Keratinocyte (primary cell): ENCODE data around the gene PSMB2.

Source experiments
- CTCF ChIP-seq, 3 experiments: IDR thresholded peaks in 1 of 3; conservative IDR thresholded peaks in 1 of 3; optimal IDR thresholded peaks in 1 of 3; 2 replicates in 2 of 3; 3 replicates in 1 of 3; pipeline versions ENCODE3 to v1.5.1; 2011; ENCODE audit warnings: low read length in 3 of 3, mild to moderate bottlenecking in 3 of 3, moderate library complexity in 2 of 3, control low read depth in 1 of 3, inconsistent platforms in 1 of 3; ENCODE audit not compliant: insufficient read depth in 2 of 3; ENCODE audit errors: extremely low read depth in 1 of 3
- EZH2 ChIP-seq: IDR thresholded peaks from one replicate; pipeline ENCODE4 v1.6.1; 2012; ENCODE audit warnings: inconsistent platforms, mild to moderate bottlenecking, low read length, moderate library complexity

GRCh38 chr1:35598895-35599294, 42.4 kb downstream of the PSMB2 start:
- TF ChIP-seq CTCF (optimal IDR thresholded peaks at IDR 0.05 in 1 of 3, IDR thresholded peaks at IDR 0.05 in 1 of 3, conservative IDR thresholded peaks at IDR 0.05 in 1 of 3; ENCODE audit: extremely low read depth in 1 of 3, insufficient read depth in 2 of 3, low read length in 3 of 3) (no peak), EZH2 (no peak)
